Activated CD4-positive, alpha-beta T cell treated with anti-CD3 and anti-CD28 coated beads, Interleukin-2, amount 10 ng/mL, durations not matched to agents 7 days and 5 days (primary cell): Measurements from ENCODE around the gene PPP1R10. TPM values are rescaled to one million over a fixed set of nuclear protein-coding genes. Genes with fewer than 3 reads are reported as not detected.

Source experiments
- CTCF ChIA-PET: fragments of 350-600 bp; sonication (Branson Sonifier 250); formaldehyde crosslinking; loops from one replicate; lab custom pipeline; 2021; ENCODE audit warnings: antibody characterized with exemption; lab: Charles Lee
- POLR2A ChIA-PET: fragments of 350-600 bp; sonication (Branson Sonifier 250); formaldehyde crosslinking; loops from one replicate; lab custom pipeline; 2021; ENCODE audit warnings: antibody characterized with exemption; lab: Charles Lee
- DNase-seq: peaks from one replicate; pipeline ENCODE4 v3.0.0-alpha.2; 2020
- H3K27ac Mint-ChIP-seq: one replicate; pipeline ENCODE4 v1.8.0; 2021; ENCODE audit warnings: mild to moderate bottlenecking, moderate library complexity, mixed read lengths
- H3K27me3 Mint-ChIP-seq: one replicate; pipeline ENCODE4 v1.8.0; 2021; ENCODE audit warnings: mixed read lengths
- H3K36me3 Mint-ChIP-seq: one replicate; pipeline ENCODE4 v1.8.0; 2021; ENCODE audit warnings: low read depth, mixed read lengths
- H3K4me1 Mint-ChIP-seq: one replicate; pipeline ENCODE4 v1.8.0; 2021; ENCODE audit warnings: mixed read lengths
- H3K4me3 Mint-ChIP-seq: one replicate; pipeline ENCODE4 v1.8.0; 2021; ENCODE audit warnings: mild to moderate bottlenecking, moderate library complexity, mixed read lengths
- H3K9me3 Mint-ChIP-seq: one replicate; pipeline ENCODE4 v1.8.0; 2021; ENCODE audit warnings: mixed read lengths
- total RNA-seq, 2 experiments: library from RNA; stranded (reverse); gene quantifications; one replicate each; pipeline ENCODE4 v1.2.3, GENCODE V29; 2021

Gene PPP1R10
- total RNA-seq, 2 experiments from 2014 or later, result 99.1 to 117 TPM

DNA sequence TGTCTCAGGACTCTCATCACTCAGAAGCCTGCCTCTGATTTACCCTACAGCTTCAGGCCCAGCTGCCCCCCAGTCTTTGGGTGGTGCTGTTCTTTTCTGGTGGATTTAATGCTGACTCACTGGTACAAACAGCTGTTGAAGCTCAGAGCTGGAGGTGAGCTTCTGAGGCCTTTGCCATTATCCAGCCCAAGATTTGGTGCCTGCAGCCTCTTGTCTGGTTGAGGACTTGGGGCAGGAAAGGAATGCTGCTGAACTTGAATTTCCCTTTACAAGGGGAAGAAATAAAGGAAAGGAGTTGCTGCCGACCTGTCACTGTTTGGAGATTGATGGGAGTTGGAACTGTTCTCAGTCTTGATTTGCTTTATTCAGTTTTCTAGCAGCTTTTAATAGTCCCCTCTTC is 26.0 kb downstream of the PPP1R10 start:
- H3K27ac Mint-ChIP-seq, result no peak overlapping the region
- ChIA-PET CTCF (interaction anchor here (0.8 to 1.9 kb wide), 4 partner anchors 22 to 140 kb away, joined by 3 to 7 read pairs (median 6); no protein-coding TSS in a partner anchor), POLR2A (no interaction called here)
- DNase-seq, result no peak
- H3K27me3 Mint-ChIP-seq, result no peaks in the 10 kb centered on the region
- peaks cover 3% of the 10 kb centered on the region for H3K4me1 Mint-ChIP-seq
- H3K9me3 Mint-ChIP-seq, result no peaks in the 10 kb centered on the region
- H3K4me3 Mint-ChIP-seq, result no peak overlapping the region
- H3K36me3 Mint-ChIP-seq, result peaks cover 56% of the 10 kb centered on the region

DNA sequence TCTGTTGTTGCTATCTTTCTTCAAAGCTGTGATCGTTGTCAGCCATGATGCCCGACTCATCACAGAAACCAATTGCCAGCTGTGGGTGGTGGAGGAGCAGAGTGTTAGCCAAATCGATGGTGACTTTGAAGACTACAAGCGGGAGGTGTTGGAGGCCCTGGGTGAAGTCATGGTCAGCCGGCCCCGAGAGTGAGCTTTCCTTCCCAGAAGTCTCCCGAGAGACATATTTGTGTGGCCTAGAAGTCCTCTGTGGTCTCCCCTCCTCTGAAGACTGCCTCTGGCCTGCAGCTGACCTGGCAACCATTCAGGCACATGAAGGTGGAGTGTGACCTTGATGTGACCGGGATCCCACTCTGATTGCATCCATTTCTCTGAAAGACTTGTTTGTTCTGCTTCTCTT is 26.5 kb downstream of the PPP1R10 start:
- peaks cover 3% of the 10 kb centered on the region for H3K4me1 Mint-ChIP-seq
- peaks cover 58% of the 10 kb centered on the region for H3K36me3 Mint-ChIP-seq
- no peak for DNase-seq
- no peaks in the 10 kb centered on the region for H3K27me3 Mint-ChIP-seq
- ChIA-PET CTCF (interaction anchor here (0.7 to 1.9 kb wide), 6 partner anchors 13 to 165 kb away, joined by 3 to 7 read pairs (median 4); no protein-coding TSS in a partner anchor), POLR2A (no interaction called here)
- no peak overlapping the region for H3K4me3 Mint-ChIP-seq
- no peak overlapping the region for H3K27ac Mint-ChIP-seq
- H3K9me3 Mint-ChIP-seq, result no peaks in the 10 kb centered on the region

DNA sequence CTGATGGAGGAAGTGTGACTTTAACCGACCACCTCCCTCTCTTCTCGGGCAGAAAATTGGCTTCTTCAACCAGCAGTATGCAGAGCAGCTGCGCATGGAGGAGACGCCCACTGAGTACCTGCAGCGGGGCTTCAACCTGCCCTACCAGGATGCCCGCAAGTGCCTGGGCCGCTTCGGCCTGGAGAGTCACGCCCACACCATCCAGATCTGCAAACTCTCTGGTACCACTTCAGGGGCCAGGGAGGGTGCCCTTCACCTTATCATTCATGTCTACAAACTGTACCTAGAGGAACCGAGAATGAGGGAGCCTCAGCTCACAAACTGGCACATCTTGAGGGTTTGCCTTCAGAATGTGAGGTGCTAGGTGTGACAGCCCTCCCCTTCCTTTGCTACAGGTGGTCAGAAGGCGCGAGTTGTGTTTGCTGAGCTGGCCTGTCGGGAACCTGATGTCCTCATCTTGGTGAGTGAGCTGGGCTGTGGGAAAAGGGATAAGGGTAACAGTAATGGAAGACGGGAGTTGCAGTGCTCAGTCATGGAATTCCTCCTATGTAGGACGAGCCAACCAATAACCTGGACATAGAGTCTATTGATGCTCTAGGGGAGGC is 27.2 kb downstream of the PPP1R10 start:
- Mint-ChIP-seq H3K4me1 (peaks cover 1% of the 10 kb centered on the region), H3K36me3 (peaks cover 60% of the 10 kb centered on the region), H3K27me3 (no peaks in the 10 kb centered on the region), H3K27ac (no peak overlapping the region), H3K4me3 (no peak overlapping the region), H3K9me3 (no peaks in the 10 kb centered on the region)
- DNase-seq, result no peak
- CTCF ChIA-PET, result interaction anchor here (0.7 to 1.9 kb wide), 7 partner anchors 8 to 316 kb away, joined by 3 to 6 read pairs (median 3); no protein-coding TSS in a partner anchor
- POLR2A ChIA-PET, result interaction anchor here (0.6 kb wide), 1 partner anchor 486 kb away, joined by 3 read pairs; no protein-coding TSS in a partner anchor

DNA sequence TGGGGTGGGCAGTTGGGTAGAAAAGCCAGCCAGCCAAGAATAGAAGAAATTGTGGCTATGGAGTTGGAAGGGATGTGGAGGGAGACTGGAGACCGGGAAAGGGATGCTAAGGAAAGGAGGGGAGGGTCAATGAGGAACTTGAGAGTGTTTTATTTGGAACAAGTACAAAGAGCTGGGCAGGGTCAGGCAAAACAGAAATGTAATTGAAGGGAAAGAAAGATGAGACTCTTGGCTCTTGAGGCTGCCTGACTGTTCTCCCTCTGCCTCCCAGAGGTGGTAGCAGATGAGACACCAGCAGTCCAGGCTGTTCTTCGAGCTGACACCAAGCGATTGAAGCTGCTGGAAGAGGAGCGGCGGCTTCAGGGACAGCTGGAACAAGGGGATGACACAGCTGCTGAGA is 33.1 kb downstream of the PPP1R10 start:
- ChIA-PET CTCF (interaction anchor here (1.2 to 4.5 kb wide), 3 partner anchors 10 to 14 kb away, joined by 3 to 21 read pairs (median 16); no protein-coding TSS in a partner anchor), POLR2A (no interaction called here)
- Mint-ChIP-seq H3K27ac (no peak overlapping the region), H3K36me3 (peaks cover 68% of the 10 kb centered on the region), H3K4me3 (no peak overlapping the region), H3K4me1 (no peaks in the 10 kb centered on the region), H3K9me3 (no peaks in the 10 kb centered on the region), H3K27me3 (no peaks in the 10 kb centered on the region)
- no peak for DNase-seq

DNA sequence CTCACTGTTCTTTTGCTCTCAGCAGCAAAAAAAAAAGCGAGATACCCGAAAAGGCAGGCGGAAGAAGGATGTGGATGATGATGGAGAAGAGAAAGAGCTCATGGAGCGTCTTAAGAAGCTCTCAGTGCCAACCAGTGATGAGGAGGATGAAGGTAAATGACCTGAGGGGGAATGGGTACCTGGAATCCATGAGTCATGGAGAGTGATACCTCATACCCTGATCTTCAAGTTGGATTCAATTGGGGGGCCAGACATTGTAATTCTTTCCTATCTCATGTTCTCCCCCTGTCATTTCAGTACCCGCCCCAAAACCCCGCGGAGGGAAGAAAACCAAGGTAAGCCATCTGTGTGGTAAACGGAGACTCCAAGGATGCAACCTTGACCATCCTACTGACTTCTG is 39.0 kb downstream of the PPP1R10 start:
- Mint-ChIP-seq H3K36me3 (peaks cover 61% of the 10 kb centered on the region), H3K4me1 (peaks cover 25% of the 10 kb centered on the region), H3K9me3 (no peaks in the 10 kb centered on the region), H3K27ac (peak overlapping the region; percentile 68), H3K4me3 (no peak overlapping the region), H3K27me3 (no peaks in the 10 kb centered on the region)
- POLR2A ChIA-PET, result no interaction called here
- CTCF ChIA-PET, result interaction anchor here (1.0 to 2.0 kb wide), 9 partner anchors 9 to 153 kb away, joined by 3 to 8 read pairs (median 4); no protein-coding TSS in a partner anchor
- no peak for DNase-seq

DNA sequence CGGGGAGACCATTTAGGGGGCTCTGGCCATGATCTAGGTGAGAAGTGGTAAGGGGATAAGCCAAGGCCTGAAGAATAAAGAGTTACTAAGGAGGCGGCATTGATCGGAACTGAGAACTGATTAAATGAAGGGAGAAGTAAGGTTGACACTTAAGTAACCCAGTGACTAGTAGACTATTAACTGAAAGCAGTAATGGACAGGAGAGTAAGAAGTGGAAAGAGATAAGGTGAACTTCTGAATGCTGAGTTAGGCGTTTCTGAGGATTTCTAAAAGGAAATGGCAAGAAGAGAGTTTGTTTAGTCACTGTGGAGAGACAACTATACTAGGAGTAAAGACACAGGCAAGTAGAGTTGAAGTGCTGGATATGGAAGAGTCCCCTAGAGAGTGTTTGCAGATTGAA is 43.9 kb downstream of the PPP1R10 start:
- no peak for DNase-seq
- Mint-ChIP-seq H3K36me3 (peaks cover 32% of the 10 kb centered on the region), H3K4me3 (peak overlapping the region; percentile 94), H3K4me1 (peaks cover 61% of the 10 kb centered on the region), H3K27ac (peak overlapping the region; percentile 6), H3K27me3 (no peaks in the 10 kb centered on the region), H3K9me3 (no peaks in the 10 kb centered on the region)
- ChIA-PET CTCF (interaction anchor here (0.7 to 1.3 kb wide), 2 partner anchors 40 to 45 kb away, joined by 3 read pairs; no protein-coding TSS in a partner anchor), POLR2A (no interaction called here)

DNA sequence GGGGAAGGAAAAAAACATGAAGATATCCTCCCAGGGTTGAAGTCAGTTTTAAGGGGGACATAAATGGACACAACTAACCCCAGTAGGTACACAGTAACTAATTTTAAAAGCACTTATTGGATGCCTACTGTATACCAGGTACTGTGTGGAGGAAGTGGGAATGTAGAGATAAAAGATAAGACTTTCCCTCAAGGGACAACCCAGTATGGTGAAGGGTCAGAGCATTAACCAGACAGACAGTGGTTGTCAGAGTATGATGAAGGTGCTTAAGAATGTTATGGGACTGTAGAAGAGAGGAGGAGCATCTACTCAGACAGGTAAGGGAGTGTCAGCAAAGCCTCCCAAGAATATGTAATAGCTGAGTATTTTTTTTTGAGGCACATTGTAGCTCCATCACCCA is 44.9 kb downstream of the PPP1R10 start:
- H3K27ac Mint-ChIP-seq, result peak overlapping the region; percentile 97
- peaks cover 22% of the 10 kb centered on the region for H3K36me3 Mint-ChIP-seq
- ChIA-PET POLR2A (no interaction called here), CTCF (no interaction called here)
- DNase-seq, result no peak
- H3K27me3 Mint-ChIP-seq, result no peaks in the 10 kb centered on the region
- peaks cover 63% of the 10 kb centered on the region for H3K4me1 Mint-ChIP-seq
- peak overlapping the region; percentile 94 for H3K4me3 Mint-ChIP-seq
- H3K9me3 Mint-ChIP-seq, result no peaks in the 10 kb centered on the region

DNA sequence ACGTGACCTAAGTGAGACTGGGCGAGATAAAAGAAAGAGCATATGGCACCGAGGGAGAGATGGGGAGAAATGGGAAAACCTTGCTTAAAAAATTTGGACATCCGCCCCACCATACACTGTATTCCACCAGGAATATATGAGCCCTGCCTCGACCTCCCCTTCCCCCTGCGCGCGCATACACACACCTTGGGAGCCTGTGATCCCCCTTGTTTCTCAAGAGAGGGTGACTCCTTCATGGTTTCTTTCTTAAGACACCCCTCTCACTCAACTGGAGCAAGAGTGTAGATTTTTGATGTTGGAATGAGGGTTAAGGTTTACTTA is 45.3 kb downstream of the PPP1R10 start:
- peaks cover 18% of the 10 kb centered on the region for H3K36me3 Mint-ChIP-seq
- POLR2A ChIA-PET, result interaction anchor here (0.6 to 2.4 kb wide), 3 partner anchors 15 to 79 kb away, joined by 4 to 8 read pairs (median 4); partner anchors contain the start of genes GNL1 and PRR3

DNA sequence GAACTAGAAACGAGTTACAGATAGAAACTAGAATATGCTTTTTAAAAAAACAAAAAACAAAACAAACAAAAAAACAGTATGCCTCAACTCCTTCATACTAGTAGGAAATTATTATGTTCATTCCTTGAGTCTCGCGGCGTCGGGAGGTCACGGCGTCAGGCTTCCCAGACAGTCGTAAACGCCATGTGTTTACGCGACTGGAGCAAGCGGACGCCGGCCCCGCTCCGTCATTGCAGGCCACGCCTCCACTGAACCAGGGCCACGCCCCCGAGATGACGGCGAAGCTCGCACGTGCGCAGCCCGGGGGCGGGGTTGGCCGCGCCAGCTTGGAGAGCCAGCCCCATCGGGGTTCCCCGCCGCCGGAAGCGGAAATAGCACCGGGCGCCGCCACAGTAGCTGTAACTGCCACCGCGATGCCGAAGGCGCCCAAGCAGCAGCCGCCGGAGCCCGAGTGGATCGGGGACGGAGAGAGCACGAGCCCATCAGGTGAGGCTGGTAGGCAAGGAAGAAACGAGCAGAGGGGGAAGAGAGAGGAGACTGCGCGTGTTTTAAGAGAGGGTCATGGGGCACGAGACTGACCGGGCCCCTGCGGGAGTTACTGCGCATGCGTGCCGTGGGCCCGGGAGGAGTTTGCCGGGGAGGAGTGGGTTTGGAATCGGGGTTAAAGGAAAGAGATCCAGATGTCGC is 45.8 kb downstream of the PPP1R10 start, which contains the start of gene ABCF1:
Gene ABCF1, plus strand, starts transcription at position 368 of the 687 bp plus-strand sequence. Its CDS starts 46 bp downstream, at position 414.
- ChIA-PET CTCF (interaction anchor here (0.6 to 1.7 kb wide), 11 partner anchors 9 to 273 kb away, joined by 3 to 10 read pairs (median 4); partner anchors contain the start of gene ATAT1), POLR2A (interaction anchor here (0.6 to 2.4 kb wide), 5 partner anchors 14 to 850 kb away, joined by 4 to 8 read pairs (median 4); partner anchors contain the start of genes GNL1 and PRR3)
- Mint-ChIP-seq H3K27ac (peak within 1 kb of the TSS; percentile 97), H3K4me1 (peaks cover 59% of the 10 kb centered on the region), H3K27me3 (no peaks in the 10 kb centered on the region), H3K36me3 (peaks cover 13% of the 10 kb centered on the region), H3K9me3 (no peaks in the 10 kb centered on the region), H3K4me3 (peak within 1 kb of the TSS; percentile 94)
- DNase-seq, result peak; percentile 99

More for the DNA sequence above, 45.3 kb downstream of the PPP1R10 start:
- CTCF ChIA-PET, result interaction anchor here (0.8 to 1.7 kb wide), 10 partner anchors 9 to 273 kb away, joined by 3 to 10 read pairs (median 4); partner anchors contain the start of gene ATAT1
- peak overlapping the region; percentile 97 for H3K27ac Mint-ChIP-seq
- peaks cover 63% of the 10 kb centered on the region for H3K4me1 Mint-ChIP-seq
- no peaks in the 10 kb centered on the region for H3K9me3 Mint-ChIP-seq
- DNase-seq, result no peak
- no peaks in the 10 kb centered on the region for H3K27me3 Mint-ChIP-seq
- H3K4me3 Mint-ChIP-seq, result peak overlapping the region; percentile 94

DNA sequence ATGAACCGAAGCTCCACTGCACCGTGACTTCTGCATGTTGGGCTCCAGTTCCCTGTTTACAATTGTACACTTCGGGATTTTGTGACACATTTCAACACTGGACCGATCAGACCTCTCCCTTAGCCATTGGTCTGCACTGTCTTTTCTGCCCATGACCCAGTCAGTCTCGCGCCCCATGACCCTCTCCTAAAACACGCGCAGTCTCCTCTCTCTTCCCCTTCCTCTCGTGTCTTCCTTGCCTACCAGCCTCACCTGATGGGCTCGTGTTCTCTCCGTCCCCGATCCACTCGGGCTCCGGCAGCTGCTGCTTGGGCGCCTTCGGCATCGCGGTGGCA is 46.3 kb downstream of the PPP1R10 start:
- Mint-ChIP-seq H3K9me3 (no peaks in the 10 kb centered on the region), H3K4me3 (peak overlapping the region; percentile 94), H3K27me3 (no peaks in the 10 kb centered on the region), H3K36me3 (peaks cover 13% of the 10 kb centered on the region), H3K27ac (peak overlapping the region; percentile 97), H3K4me1 (peaks cover 60% of the 10 kb centered on the region)
- DNase-seq, result no peak
- ChIA-PET POLR2A (interaction anchor here (0.6 to 2.4 kb wide), 4 partner anchors 14 to 849 kb away, joined by 4 to 8 read pairs (median 4); partner anchors contain the start of genes GNL1 and PRR3), CTCF (interaction anchor here (0.6 to 2.1 kb wide), 11 partner anchors 8 to 274 kb away, joined by 3 to 10 read pairs (median 4); partner anchors contain the start of gene PRR3)

DNA sequence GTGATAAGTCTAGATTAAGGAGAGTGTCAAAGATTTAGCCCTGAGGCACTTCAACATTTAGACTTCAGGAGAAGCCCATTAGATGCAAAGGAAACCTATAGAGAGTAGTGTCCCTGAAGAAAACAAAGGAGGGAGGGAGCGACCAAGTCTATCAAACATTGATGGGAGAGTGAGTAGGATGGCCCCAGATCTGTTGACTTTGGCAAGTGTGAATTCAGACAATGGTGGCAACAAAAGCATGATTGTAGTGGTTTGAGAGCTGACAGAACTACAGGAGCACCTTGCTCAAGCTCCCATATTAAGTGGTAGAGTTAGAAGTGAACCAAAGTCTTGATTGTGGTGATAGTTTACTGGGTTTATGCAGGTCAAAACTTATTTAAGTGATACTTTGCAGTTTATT is 46.8 kb downstream of the PPP1R10 start:
- Mint-ChIP-seq H3K9me3 (no peaks in the 10 kb centered on the region), H3K4me3 (peak overlapping the region; percentile 94), H3K36me3 (peaks cover 13% of the 10 kb centered on the region), H3K27ac (peak overlapping the region; percentile 97), H3K4me1 (peaks cover 61% of the 10 kb centered on the region), H3K27me3 (no peaks in the 10 kb centered on the region)
- POLR2A ChIA-PET, result interaction anchor here (0.6 to 2.4 kb wide), 3 partner anchors 13 to 849 kb away, joined by 4 to 8 read pairs (median 4); partner anchors contain the start of genes GNL1 and PRR3
- no peak for DNase-seq
- CTCF ChIA-PET, result interaction anchor here (0.6 to 2.1 kb wide), 4 partner anchors 10 to 38 kb away, joined by 3 to 10 read pairs (median 5); partner anchors contain the start of gene PRR3

DNA sequence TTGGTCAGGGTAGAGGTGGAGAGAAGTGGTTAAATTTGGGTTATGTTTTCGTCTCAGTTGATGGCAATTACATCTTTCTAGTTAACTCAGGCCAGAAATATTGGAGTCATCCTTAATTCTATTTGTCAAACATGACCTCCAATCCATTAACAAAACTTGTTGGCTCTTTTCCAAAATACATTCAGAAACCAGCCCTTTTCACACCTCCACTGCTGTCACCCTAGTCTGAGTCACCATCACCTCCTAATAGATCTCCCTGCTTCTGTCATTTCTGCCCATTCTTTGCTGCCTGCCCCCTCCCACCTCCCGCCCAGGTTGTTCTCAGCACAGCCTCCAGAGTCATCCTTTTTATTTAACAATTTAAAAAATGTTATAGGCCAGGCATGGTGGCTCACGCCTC is 48.8 kb downstream of the PPP1R10 start:
- Mint-ChIP-seq H3K36me3 (peaks cover 7% of the 10 kb centered on the region), H3K27me3 (no peaks in the 10 kb centered on the region), H3K4me3 (no peak overlapping the region), H3K9me3 (no peaks in the 10 kb centered on the region), H3K4me1 (peaks cover 44% of the 10 kb centered on the region), H3K27ac (no peak overlapping the region)
- CTCF ChIA-PET, result interaction anchor here (0.9 kb wide), 1 partner anchor 12 kb away, joined by 3 read pairs; no protein-coding TSS in a partner anchor
- POLR2A ChIA-PET, result no interaction called here
- DNase-seq, result no peak
